AG09319 (cell line): ENCODE results near the gene OR1J4.

Experiments
- DNase-seq: peaks from one replicate; pipeline ENCODE4 v3.0.0-alpha.2; 2010; ENCODE audit warnings: low read depth; ENCODE audit errors: extremely low read depth
- CTCF ChIP-seq: IDR thresholded peaks from 2 replicates; pipeline ENCODE4 v1.5.1; 2011; ENCODE audit warnings: low read depth, mild to moderate bottlenecking, inconsistent platforms, low read length, moderate library complexity

OR1J4 gene

GRCh38 chr9:122538757-122539156 is 19.8 kb downstream of the OR1J4 start:
- no peak for TF ChIP-seq CTCF
- no peak for DNase-seq

GRCh38 chr9:122546196-122546595 is 27.3 kb downstream of the OR1J4 start:
- no peak for TF ChIP-seq CTCF
- no peak for DNase-seq

GRCh38 chr9:122551371-122551770 is 32.4 kb downstream of the OR1J4 start:
- DNase-seq, result no peak
- no peak for TF ChIP-seq CTCF

GRCh38 chr9:122552812-122553211 is 33.9 kb downstream of the OR1J4 start, which contains the start of gene OR1N2:
Gene OR1N2, plus strand, starts transcription at chr9:122553112. Its CDS starts 100 bp downstream, at chr9:122553212.
- TF ChIP-seq CTCF, result no peak
- DNase-seq, result no peak

- no peak for DNase-seq
- no peak for TF ChIP-seq CTCF
Measured at GRCh38 chr9:122561446-122561845, 42.5 kb downstream of the OR1J4 start.

- TF ChIP-seq CTCF, result no peak
- no peak for DNase-seq
Measured at GRCh38 chr9:122562134-122562760, 43.3 kb downstream of the OR1J4 start.

GRCh38 chr9:122567901-122568300 is 49.0 kb downstream of the OR1J4 start:
- no peak for DNase-seq
- no peak for TF ChIP-seq CTCF
